Measurements from ENCODE around the gene PANX2. TPM values are rescaled to one million over a fixed set of nuclear protein-coding genes. Genes with fewer than 3 reads are reported as not detected.

The PANX2 gene
- total RNA-seq, 4 donors from 2014 or later = 1.4 to 4.3 (median 1.8) TPM

DNA sequence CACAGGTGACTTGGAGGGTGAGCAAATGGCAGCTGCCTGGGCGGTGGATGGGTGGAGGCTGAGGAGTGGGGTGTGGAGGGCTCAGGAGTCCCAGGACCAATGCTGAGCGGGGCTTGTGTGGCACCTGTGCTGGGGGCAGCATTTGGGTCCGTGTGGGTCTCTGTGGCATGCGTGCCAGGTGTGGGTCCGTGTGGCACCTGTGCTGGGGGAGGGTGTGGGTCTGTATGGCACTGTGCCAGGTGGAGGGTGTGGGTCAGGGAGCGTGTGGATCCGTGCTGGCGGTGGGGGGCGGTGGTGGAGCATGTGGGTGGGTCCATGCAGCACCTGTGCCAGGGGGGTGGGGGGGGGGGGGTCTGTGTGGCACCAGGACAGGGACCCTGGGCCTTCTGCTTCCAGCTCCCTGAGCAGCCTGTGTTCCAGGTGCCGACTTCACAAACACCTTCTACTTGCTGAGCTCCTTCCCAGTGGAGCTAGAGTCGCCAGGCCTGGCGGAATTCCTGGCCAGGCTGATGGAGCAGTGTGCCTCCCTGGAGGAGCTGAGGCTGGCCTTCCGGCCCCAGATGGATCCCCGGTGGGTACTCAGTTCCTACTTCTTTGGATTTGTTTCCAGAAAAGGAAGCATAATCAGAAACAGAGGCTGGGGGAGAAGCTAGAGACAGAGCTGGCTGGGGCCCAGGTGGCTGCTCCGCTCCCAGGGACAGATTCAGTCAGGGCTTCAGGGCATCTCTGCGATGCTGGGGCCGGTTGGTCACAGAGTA lies 44.9 kb downstream of the PANX2 start:
- no peak for TF ChIP-seq POLR2A (IDR thresholded peaks at IDR 0.05)
- TF ChIP-seq, protein P1, sequence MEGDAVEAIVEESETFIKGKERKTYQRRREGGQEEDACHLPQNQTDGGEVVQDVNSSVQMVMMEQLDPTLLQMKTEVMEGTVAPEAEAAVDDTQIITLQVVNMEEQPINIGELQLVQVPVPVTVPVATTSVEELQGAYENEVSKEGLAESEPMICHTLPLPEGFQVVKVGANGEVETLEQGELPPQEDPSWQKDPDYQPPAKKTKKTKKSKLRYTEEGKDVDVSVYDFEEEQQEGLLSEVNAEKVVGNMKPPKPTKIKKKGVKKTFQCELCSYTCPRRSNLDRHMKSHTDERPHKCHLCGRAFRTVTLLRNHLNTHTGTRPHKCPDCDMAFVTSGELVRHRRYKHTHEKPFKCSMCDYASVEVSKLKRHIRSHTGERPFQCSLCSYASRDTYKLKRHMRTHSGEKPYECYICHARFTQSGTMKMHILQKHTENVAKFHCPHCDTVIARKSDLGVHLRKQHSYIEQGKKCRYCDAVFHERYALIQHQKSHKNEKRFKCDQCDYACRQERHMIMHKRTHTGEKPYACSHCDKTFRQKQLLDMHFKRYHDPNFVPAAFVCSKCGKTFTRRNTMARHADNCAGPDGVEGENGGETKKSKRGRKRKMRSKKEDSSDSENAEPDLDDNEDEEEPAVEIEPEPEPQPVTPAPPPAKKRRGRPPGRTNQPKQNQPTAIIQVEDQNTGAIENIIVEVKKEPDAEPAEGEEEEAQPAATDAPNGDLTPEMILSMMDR (IDR thresholded peaks at IDR 0.05) = no peak
- no peak for DNase-seq (ENCODE audit: low spot score in 2 of 2)
- H3K4me3 ChIP-seq (ENCODE audit: low read depth, poor library complexity, severe bottlenecking) = no peak overlapping the region
- intact Hi-C loops (cut with DNase I; ENCODE audit: low total_unique reads) = no loop called here
- 55 to 60% methylated on average over 15 to 17 of the region's 17 CpGs for WGBS, 2 donors

DNA sequence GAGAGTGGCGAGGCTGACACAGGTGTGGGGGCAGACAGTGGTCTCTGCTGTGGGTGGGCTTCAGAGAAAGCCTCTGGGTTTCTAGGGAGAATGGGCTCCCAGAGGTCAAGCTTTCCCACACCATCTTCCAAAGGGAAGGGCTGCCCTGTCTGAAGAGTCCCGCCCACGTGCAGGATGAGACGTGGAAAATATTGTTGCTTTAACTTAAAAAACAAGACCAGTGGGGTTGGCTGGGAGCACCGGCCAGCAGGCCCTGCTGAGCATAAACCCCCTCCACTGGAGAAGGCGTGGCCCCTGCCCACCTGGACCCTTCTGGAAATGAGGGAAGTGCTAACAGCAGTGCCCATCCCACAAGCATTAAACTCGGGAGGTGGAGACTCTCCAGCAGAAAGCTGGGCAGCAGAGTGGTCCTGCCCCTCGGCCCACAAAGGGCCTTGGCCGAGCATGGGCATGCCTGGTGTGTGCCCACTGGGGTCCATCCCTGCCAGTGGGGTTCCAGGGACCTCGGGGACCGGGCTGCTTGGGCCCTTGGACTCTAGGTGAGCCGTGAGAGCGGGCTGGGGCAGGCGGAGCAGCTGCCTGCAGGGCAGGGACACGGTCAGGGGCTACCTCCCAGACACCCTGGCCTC lies 45.6 kb downstream of the PANX2 start:
- intact Hi-C loops (cut with DNase I; ENCODE audit: low total_unique reads) = no loop called here
- TF ChIP-seq, protein P1 (IDR thresholded peaks at IDR 0.05) = no peak
- no peak for TF ChIP-seq POLR2A (IDR thresholded peaks at IDR 0.05)
- no peak for DNase-seq (ENCODE audit: low spot score in 2 of 2)

DNA sequence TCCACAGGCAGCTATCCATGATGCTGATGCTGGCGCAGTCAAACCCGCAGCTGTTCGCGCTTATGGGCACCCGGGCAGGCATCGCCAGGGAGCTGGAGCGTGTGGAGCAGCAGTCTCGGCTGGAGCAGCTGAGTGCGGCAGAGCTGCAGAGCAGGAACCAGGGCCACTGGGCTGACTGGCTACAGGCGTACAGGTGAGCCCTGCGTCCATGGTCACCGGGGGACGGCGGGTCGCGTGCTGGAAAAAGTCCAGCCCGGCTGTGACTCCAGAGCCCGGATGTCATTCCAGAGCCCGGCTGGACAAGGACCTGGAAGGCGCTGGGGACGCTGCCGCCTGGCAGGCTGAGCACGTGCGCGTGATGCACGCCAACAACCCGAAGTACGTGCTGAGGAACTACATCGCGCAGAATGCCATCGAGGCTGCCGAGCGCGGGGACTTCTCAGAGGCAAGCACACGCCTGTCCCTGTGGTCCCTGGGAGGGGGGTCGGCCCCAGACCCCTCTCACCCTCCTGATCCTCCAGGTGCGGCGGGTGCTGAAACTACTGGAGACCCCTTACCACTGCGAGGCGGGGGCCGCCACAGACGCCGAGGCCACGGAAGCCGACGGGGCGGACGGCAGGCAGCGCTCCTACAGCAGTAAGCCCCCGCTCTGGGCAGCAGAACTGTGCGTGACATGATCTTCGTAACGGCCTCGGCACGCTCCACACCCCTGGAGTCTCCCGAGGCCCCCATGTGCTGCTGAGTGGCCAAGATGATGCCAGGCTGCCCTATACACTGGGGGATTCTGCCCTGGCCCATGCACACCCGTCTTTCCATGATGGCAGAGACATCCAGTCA lies 46.4 kb downstream of the PANX2 start:
- intact Hi-C loops (cut with DNase I; ENCODE audit: low total_unique reads) = no loop called here
- TF ChIP-seq POLR2A (IDR thresholded peaks at IDR 0.05) = no peak
- TF ChIP-seq, protein P1 (IDR thresholded peaks at IDR 0.05) = no peak
- no peak overlapping the region for H3K4me3 ChIP-seq (ENCODE audit: low read depth, poor library complexity, severe bottlenecking)
- 95 to 97% methylated on average over 48 to 50 of the region's 57 CpGs for WGBS, 2 donors
- DNase-seq (ENCODE audit: low spot score in 2 of 2) = no peak

More for the DNA sequence above, 45.6 kb downstream of the PANX2 start:
- WGBS, 2 donors = 82 to 86% methylated on average over 15 of the region's 15 CpGs
- H3K4me3 ChIP-seq (ENCODE audit: low read depth, poor library complexity, severe bottlenecking) = no peak overlapping the region

DNA sequence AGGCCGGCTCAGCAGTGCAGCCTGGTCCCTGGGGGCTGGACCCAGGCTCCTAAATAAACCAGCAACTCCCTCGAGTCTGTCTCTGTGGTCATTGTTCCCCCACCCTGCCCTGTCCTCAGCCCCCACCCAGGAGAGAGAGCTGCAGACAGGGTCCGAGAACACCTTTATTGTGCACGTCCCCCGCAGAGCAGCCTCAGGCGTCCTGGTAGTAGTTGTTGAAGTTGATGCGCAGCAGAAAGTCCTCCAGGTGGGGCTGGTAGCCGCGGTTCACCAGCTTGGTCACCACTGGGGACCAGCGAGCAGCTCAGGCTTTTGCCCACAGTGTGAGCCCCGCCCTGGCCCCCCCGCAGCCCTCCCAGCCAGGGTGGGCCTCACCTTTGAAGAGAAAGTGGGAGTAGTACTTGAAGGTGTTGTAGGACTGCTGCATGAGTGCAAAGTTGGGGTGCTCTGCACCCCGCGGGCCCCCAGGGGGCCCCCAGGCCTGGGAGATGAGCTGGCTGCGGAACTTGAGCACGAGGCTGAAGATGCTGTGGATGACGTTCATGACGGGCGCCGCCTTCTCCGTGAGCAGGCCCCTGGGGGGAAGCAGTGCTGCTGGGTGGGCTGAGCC lies 47.1 kb downstream of the PANX2 start:
- no peak overlapping the region for H3K4me3 ChIP-seq (ENCODE audit: low read depth, poor library complexity, severe bottlenecking)
- no peak for TF ChIP-seq POLR2A (IDR thresholded peaks at IDR 0.05)
- TF ChIP-seq, protein P1 (IDR thresholded peaks at IDR 0.05) = no peak
- WGBS, 2 donors = 66 to 88% methylated on average over 6 to 21 of the region's 21 CpGs
- DNase-seq (ENCODE audit: low spot score in 2 of 2) = no peak
- intact Hi-C loops (cut with DNase I; ENCODE audit: low total_unique reads) = no loop called here

DNA sequence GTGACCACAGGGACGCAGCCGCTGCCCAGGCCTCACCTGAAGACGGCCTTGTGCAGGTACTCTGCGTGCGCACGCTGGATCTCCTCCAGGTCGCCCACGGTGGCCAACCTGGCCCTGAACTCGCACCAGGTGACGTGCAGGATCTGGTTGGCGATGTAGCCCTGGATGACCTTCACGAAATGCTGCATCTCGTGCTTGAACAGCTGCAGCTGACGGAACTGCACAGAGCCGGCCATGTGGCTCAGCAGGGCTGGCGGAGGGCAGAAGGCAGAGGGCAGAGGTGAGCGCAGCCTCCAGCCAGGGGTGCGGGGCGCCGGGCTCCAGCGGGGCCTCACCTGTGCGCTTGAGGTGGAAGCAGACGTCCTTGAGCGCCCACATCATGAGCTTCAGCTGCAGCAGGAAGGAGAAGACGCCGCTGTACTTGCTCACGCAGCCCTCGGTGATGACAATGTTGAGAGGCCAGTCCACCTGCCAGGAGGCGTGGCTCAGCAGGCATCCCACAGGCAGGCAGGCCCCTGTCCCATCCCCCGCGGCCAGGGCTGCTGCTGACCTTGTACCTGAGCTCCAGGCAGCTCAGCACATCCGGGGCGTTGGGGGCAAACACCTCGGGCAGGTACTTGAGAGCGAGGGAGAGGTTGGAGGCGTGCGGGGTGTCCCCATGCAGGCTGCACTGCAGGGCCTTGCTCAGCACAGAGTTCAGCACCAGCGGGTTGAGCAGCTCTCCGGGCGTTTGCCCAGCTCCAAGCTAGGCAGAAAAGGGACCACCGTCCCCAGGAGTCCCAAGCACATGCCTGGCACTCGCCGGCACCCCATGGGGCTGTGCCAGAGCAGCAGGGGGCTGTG lies 47.8 kb downstream of the PANX2 start:
- intact Hi-C loops (cut with DNase I; ENCODE audit: low total_unique reads) = no loop called here
- H3K4me3 ChIP-seq (ENCODE audit: low read depth, poor library complexity, severe bottlenecking) = no peak overlapping the region
- 83 to 97% methylated on average over 6 to 27 of the region's 43 CpGs for WGBS, 2 donors
- no peak for TF ChIP-seq POLR2A (IDR thresholded peaks at IDR 0.05)
- TF ChIP-seq, protein P1 (IDR thresholded peaks at IDR 0.05) = no peak
- DNase-seq (ENCODE audit: low spot score in 2 of 2) = no peak
